Activated CD8-positive, alpha-beta T cell treated with anti-CD3 and anti-CD28 coated beads for 36 hours (primary cell): ENCODE data around the gene ATP8B4. TPM values are rescaled to one million over a fixed set of nuclear protein-coding genes. Genes with fewer than 3 reads are reported as not detected.

Experiments
- ATAC-seq: fragments of 200-7000 bp; cut with Tn5 transposase; one replicate; pipeline ENCODE4 v1.10.0; 2021; ENCODE audit warnings: mild to moderate bottlenecking, moderate library complexity
- CTCF ChIA-PET: fragments of 350-600 bp; sonication (Branson Sonifier 250); formaldehyde crosslinking; loops from one replicate; lab custom pipeline; 2021; ENCODE audit warnings: antibody characterized with exemption; lab: Charles Lee
- POLR2A ChIA-PET: fragments of 350-600 bp; sonication (Branson Sonifier 250); formaldehyde crosslinking; loops from one replicate; lab custom pipeline; 2021; ENCODE audit warnings: antibody characterized with exemption; lab: Charles Lee
- DNase-seq: peaks from one replicate; pipeline ENCODE4 v3.0.0-alpha.2; 2020
- H3K27ac Mint-ChIP-seq: one replicate; pipeline ENCODE4 v1.8.0; 2021; ENCODE audit warnings: mild to moderate bottlenecking, mixed read lengths
- H3K27me3 Mint-ChIP-seq: one replicate; pipeline ENCODE4 v1.8.0; 2021; ENCODE audit warnings: mixed read lengths
- H3K36me3 Mint-ChIP-seq: one replicate; pipeline ENCODE4 v1.8.0; 2021; ENCODE audit warnings: low read depth, mixed read lengths
- H3K4me1 Mint-ChIP-seq: one replicate; pipeline ENCODE4 v1.8.0; 2021; ENCODE audit warnings: low read depth, mixed read lengths
- H3K4me3 Mint-ChIP-seq: one replicate; pipeline ENCODE4 v1.8.0; 2021; ENCODE audit warnings: mild to moderate bottlenecking, moderate library complexity, mixed read lengths
- H3K9me3 Mint-ChIP-seq: one replicate; pipeline ENCODE4 v1.8.0; 2021; ENCODE audit warnings: mixed read lengths
- CTCF ChIP-seq: fragments of 200-600 bp; IDR thresholded peaks from one replicate; pipeline ENCODE4 v1.8.0; 2022; ENCODE audit warnings: antibody characterized with exemption, mild to moderate bottlenecking
- intact Hi-C: fragments of 100-400 bp; cut with micrococcal nuclease; formaldehyde crosslinking; loops from one replicate; pipeline ENCODE4 v1.10.0; 2022
- total RNA-seq, 2 experiments: library from RNA; stranded (reverse); gene quantifications; one replicate each; pipeline ENCODE4 v1.2.3, GENCODE V29; 2021

ATP8B4 gene
- total RNA-seq, 2 experiments from 2014 or later: 4.6 to 5.8 TPM

GRCh38 chr15:49830391-49830790, 288.6 kb downstream of the ATP8B4 start:
- ChIA-PET POLR2A (no interaction called here), CTCF (no interaction called here)
- ATAC-seq: no peak
- intact Hi-C loops: no loop called here
- H3K4me3 Mint-ChIP-seq: no peak overlapping the region
- no peaks in the 10 kb centered on the region for H3K9me3 Mint-ChIP-seq
- DNase-seq: no peak
- H3K27me3 Mint-ChIP-seq: no peaks in the 10 kb centered on the region
- TF ChIP-seq CTCF: no peak
- no peaks in the 10 kb centered on the region for H3K36me3 Mint-ChIP-seq
- no peak overlapping the region for H3K27ac Mint-ChIP-seq
- no peaks in the 10 kb centered on the region for H3K4me1 Mint-ChIP-seq

DNA sequence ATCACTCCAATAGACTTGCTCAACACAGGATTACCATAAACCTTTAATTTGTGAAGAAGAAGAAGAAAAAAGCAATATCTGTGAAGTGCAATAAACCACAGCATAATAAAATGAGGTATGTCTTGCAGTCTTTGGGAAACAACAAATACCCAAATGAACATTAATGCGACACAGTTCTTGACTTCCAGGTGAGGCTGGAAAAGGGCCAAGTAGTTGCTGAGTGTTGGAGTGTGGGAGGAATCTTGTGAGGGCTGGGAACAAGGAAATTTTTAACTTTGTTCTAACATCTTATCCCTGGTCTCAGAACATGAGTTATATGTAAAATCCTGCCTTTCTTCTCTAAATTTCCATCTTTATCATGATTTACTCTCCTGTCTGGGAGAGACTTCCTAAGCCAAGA, 291.7 kb downstream of the ATP8B4 start:
- no peaks in the 10 kb centered on the region for H3K9me3 Mint-ChIP-seq
- ATAC-seq (no peak), DNase-seq (no peak)
- ChIA-PET POLR2A (no interaction called here), CTCF (no interaction called here)
- no peaks in the 10 kb centered on the region for H3K4me1 Mint-ChIP-seq
- no peaks in the 10 kb centered on the region for H3K27me3 Mint-ChIP-seq
- intact Hi-C loops: no loop called here
- no peak overlapping the region for H3K27ac Mint-ChIP-seq
- no peak overlapping the region for H3K4me3 Mint-ChIP-seq
- no peak for TF ChIP-seq CTCF
- H3K36me3 Mint-ChIP-seq: no peaks in the 10 kb centered on the region

- no peak for DNase-seq
- CTCF ChIA-PET: no interaction called here
- Mint-ChIP-seq H3K27ac (no peak overlapping the region), H3K27me3 (no peaks in the 10 kb centered on the region), H3K4me1 (no peaks in the 10 kb centered on the region), H3K9me3 (no peaks in the 10 kb centered on the region), H3K4me3 (no peak overlapping the region), H3K36me3 (no peaks in the 10 kb centered on the region)
- intact Hi-C loops: no loop called here
- POLR2A ChIA-PET: no interaction called here
- ATAC-seq: no peak
- TF ChIP-seq CTCF: no peak
Observed at GRCh38 chr15:49826640-49827234, 292.3 kb downstream of the ATP8B4 start.

DNA sequence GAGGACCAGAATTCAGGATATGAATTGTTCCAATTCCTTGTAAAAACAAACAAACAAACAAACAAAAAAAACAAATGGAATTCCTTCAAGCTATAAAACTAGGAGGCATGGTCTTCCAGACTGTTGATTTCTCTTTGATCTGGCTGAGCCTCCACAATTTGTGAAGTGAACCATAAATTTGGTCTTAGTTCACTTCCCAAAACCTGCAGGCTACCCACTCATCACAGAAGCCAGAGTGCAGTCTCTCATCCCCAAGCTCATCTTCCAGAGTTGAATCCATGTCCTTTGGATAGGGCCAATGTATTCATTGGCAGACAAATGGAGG, 294.3 kb downstream of the ATP8B4 start:
- intact Hi-C loops: no loop called here
- H3K27ac Mint-ChIP-seq: no peak overlapping the region
- no peak for ATAC-seq
- H3K27me3 Mint-ChIP-seq: no peaks in the 10 kb centered on the region
- DNase-seq: no peak
- POLR2A ChIA-PET: no interaction called here
- no peak overlapping the region for H3K4me3 Mint-ChIP-seq
- CTCF ChIA-PET: no interaction called here
- no peaks in the 10 kb centered on the region for H3K4me1 Mint-ChIP-seq
- no peaks in the 10 kb centered on the region for H3K36me3 Mint-ChIP-seq
- H3K9me3 Mint-ChIP-seq: no peaks in the 10 kb centered on the region
- TF ChIP-seq CTCF: no peak

- Mint-ChIP-seq H3K27me3 (no peaks in the 10 kb centered on the region), H3K36me3 (no peaks in the 10 kb centered on the region), H3K4me1 (no peaks in the 10 kb centered on the region), H3K9me3 (no peaks in the 10 kb centered on the region), H3K4me3 (no peak overlapping the region), H3K27ac (no peak overlapping the region)
- no peak for TF ChIP-seq CTCF
- DNase-seq (no peak), ATAC-seq (no peak)
- ChIA-PET POLR2A (no interaction called here), CTCF (no interaction called here)
- intact Hi-C loops: no loop called here
Observed at GRCh38 chr15:49823987-49824774, 294.9 kb downstream of the ATP8B4 start.
